DND-41 (cell line): ENCODE results near the gene WDR11.

Experiments
- EZH2 ChIP-seq: IDR thresholded peaks from 3 replicates; pipeline ENCODE4 v1.6.1; 2012; ENCODE audit warnings: borderline replicate concordance, low read depth, mild to moderate bottlenecking, moderate library complexity, low read length, inconsistent platforms; ENCODE audit not compliant: severe bottlenecking
- TF ChIP-seq, protein P1 (sequence below): IDR thresholded peaks from 2 replicates; pipeline ENCODE4 v1.5.1; 2012; ENCODE audit warnings: borderline replicate concordance, low read length, moderate library complexity, mild to moderate bottlenecking; ENCODE audit not compliant: poor library complexity, severe bottlenecking; ENCODE audit errors: extremely low read depth

GRCh38 chr10:120873741-120874140, 22.6 kb downstream of the WDR11 start:
- TF ChIP-seq, protein P1, sequence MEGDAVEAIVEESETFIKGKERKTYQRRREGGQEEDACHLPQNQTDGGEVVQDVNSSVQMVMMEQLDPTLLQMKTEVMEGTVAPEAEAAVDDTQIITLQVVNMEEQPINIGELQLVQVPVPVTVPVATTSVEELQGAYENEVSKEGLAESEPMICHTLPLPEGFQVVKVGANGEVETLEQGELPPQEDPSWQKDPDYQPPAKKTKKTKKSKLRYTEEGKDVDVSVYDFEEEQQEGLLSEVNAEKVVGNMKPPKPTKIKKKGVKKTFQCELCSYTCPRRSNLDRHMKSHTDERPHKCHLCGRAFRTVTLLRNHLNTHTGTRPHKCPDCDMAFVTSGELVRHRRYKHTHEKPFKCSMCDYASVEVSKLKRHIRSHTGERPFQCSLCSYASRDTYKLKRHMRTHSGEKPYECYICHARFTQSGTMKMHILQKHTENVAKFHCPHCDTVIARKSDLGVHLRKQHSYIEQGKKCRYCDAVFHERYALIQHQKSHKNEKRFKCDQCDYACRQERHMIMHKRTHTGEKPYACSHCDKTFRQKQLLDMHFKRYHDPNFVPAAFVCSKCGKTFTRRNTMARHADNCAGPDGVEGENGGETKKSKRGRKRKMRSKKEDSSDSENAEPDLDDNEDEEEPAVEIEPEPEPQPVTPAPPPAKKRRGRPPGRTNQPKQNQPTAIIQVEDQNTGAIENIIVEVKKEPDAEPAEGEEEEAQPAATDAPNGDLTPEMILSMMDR, result no peak
- TF ChIP-seq EZH2, result no peak
